ENCODE data around the gene UMODL1. TPM values are rescaled to one million over a fixed set of nuclear protein-coding genes. Genes with fewer than 3 reads are reported as not detected.
A peak's percentile ranks its signal among the peaks of the same experiment; 100 is the strongest.

The UMODL1 gene
- total and polyA plus RNA-seq, 2 donors (not counting 1 experiment from before 2014, with no cell fraction given) = not detected

DNA sequence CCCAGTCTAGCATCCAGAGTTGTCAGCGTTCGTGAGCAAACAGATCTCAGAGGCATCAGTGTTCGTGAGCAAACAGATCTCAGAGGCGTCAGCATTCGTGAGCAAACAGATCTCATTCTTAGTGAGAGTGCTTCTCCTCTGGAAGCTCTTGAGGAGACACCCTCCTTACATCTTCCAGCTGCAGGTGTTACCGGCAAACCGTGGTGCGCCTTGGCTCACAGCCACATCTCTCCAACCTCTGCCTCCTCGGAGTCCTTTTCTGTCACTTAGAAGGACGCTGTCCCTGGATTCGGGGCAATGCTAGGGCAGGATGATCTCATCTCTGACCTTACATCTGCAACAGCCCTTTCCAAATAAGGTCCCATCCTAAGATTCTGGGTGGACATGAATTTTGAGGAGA lies 14.6 kb upstream of the UMODL1 start:
- no peaks in the 10 kb centered on the region for H3K9me3 ChIP-seq (ENCODE audit: control insufficient read depth, insufficient read depth, low read depth, low read length)
- H3K4me1 ChIP-seq (ENCODE audit: control insufficient read depth, extremely low read depth, insufficient read depth, low read length) = peaks cover 9% of the 10 kb centered on the region
- TF ChIP-seq EZH2 (IDR thresholded peaks at IDR 0.05; ENCODE audit: low read length, missing control alignments) = no peak
- TF ChIP-seq, protein P1, sequence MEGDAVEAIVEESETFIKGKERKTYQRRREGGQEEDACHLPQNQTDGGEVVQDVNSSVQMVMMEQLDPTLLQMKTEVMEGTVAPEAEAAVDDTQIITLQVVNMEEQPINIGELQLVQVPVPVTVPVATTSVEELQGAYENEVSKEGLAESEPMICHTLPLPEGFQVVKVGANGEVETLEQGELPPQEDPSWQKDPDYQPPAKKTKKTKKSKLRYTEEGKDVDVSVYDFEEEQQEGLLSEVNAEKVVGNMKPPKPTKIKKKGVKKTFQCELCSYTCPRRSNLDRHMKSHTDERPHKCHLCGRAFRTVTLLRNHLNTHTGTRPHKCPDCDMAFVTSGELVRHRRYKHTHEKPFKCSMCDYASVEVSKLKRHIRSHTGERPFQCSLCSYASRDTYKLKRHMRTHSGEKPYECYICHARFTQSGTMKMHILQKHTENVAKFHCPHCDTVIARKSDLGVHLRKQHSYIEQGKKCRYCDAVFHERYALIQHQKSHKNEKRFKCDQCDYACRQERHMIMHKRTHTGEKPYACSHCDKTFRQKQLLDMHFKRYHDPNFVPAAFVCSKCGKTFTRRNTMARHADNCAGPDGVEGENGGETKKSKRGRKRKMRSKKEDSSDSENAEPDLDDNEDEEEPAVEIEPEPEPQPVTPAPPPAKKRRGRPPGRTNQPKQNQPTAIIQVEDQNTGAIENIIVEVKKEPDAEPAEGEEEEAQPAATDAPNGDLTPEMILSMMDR (conservative IDR thresholded peaks at IDR 0.05 in 1 of 2, IDR thresholded peaks at IDR 0.05 in 1 of 2; ENCODE audit: low read depth in 1 of 2, low read length in 2 of 2) = no peak
- no peaks in the 10 kb centered on the region for H3K36me3 ChIP-seq (ENCODE audit: control insufficient read depth, insufficient read depth, low read length)
- H3K79me2 ChIP-seq (ENCODE audit: control insufficient read depth, insufficient read depth, low read length) = no peaks in the 10 kb centered on the region
- no peak overlapping the region for H2AFZ ChIP-seq (ENCODE audit: low read length)
- peaks cover 8% of the 10 kb centered on the region for H3K27me3 ChIP-seq (ENCODE audit: control insufficient read depth, insufficient read depth, low read length)
- peak overlapping the region; percentile 56 for H3K4me2 ChIP-seq (ENCODE audit: extremely low read depth, insufficient read depth, low read length)
- H4K20me1 ChIP-seq (ENCODE audit: control insufficient read depth, extremely low read depth, insufficient read depth, low read length) = no peaks in the 10 kb centered on the region
- DNase-seq (ENCODE audit: low read depth in 2 of 2) = peak; percentile 11 to 17
- H3K27ac ChIP-seq (ENCODE audit: insufficient read depth, low read length) = peak overlapping the region; percentile 82
- H3K9ac ChIP-seq (ENCODE audit: insufficient read depth, low read length) = no peak overlapping the region
- peak overlapping the region in 1 of 4 experiments; percentile 5 for H3K4me3 ChIP-seq (replicated peaks in 1 of 4; ENCODE audit: control extremely low read depth in 1 of 4, insufficient read depth in 1 of 4, low read depth in 3 of 4, low read length in 4 of 4)

DNA sequence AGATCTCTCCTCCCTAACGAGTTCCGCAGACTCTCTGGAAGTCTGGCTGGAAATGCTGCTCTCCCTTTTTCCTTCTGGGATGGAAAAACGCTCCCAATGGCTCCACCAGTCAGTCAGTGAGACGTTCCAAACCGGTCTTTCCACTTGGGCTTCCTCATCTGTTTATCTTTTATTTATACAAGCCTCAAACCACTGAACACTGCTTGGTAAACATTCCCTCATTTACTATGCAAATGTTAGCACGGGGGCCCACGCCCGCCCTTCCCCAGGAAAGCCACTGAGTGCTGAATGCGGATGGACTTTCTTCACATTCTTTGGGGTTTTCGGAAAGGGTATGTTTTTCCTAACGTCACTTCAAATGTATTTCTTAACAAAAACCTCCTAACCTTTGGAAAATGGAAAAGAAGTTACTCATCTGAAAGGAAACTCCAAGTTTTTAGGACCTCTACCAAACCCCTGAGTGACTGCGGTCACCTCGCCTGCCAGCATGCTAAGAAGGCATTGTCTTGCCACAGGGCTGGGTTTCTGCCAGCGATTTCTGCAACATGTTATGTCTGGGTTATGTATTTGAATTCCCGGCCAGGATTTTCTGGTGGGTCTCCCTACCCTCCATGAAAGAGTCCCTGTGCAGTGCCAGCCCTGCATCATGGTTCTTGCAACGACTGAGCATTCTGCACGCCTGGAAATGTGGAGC lies 14.0 kb upstream of the UMODL1 start:
- H4K20me1 ChIP-seq (ENCODE audit: control insufficient read depth, extremely low read depth, insufficient read depth, low read length) = no peaks in the 10 kb centered on the region
- peak; percentile 90 to 99 for DNase-seq (ENCODE audit: low read depth in 2 of 2)
- peak overlapping the region; percentile 60 for H3K4me2 ChIP-seq (ENCODE audit: extremely low read depth, insufficient read depth, low read length)
- H3K27me3 ChIP-seq (ENCODE audit: control insufficient read depth, insufficient read depth, low read length) = peaks cover 13% of the 10 kb centered on the region
- no peak overlapping the region for H3K9ac ChIP-seq (ENCODE audit: insufficient read depth, low read length)
- H3K36me3 ChIP-seq (ENCODE audit: control insufficient read depth, insufficient read depth, low read length) = no peaks in the 10 kb centered on the region
- peak overlapping the region in 3 of 4 experiments; percentile 5 to 8 (median 8) for H3K4me3 ChIP-seq (replicated peaks in 1 of 4; ENCODE audit: control extremely low read depth in 1 of 4, insufficient read depth in 1 of 4, low read depth in 3 of 4, low read length in 4 of 4)
- H3K27ac ChIP-seq (ENCODE audit: insufficient read depth, low read length) = peak overlapping the region; percentile 82
- H2AFZ ChIP-seq (ENCODE audit: low read length) = no peak overlapping the region
- H3K4me1 ChIP-seq (ENCODE audit: control insufficient read depth, extremely low read depth, insufficient read depth, low read length) = peaks cover 9% of the 10 kb centered on the region
- no peaks in the 10 kb centered on the region for H3K79me2 ChIP-seq (ENCODE audit: control insufficient read depth, insufficient read depth, low read length)
- TF ChIP-seq, protein P1 (conservative IDR thresholded peaks at IDR 0.05 in 1 of 2, IDR thresholded peaks at IDR 0.05 in 1 of 2; ENCODE audit: low read depth in 1 of 2, low read length in 2 of 2) = no peak
- TF ChIP-seq EZH2 (IDR thresholded peaks at IDR 0.05; ENCODE audit: low read length, missing control alignments) = no peak
- H3K9me3 ChIP-seq (ENCODE audit: control insufficient read depth, insufficient read depth, low read depth, low read length) = no peaks in the 10 kb centered on the region

DNA sequence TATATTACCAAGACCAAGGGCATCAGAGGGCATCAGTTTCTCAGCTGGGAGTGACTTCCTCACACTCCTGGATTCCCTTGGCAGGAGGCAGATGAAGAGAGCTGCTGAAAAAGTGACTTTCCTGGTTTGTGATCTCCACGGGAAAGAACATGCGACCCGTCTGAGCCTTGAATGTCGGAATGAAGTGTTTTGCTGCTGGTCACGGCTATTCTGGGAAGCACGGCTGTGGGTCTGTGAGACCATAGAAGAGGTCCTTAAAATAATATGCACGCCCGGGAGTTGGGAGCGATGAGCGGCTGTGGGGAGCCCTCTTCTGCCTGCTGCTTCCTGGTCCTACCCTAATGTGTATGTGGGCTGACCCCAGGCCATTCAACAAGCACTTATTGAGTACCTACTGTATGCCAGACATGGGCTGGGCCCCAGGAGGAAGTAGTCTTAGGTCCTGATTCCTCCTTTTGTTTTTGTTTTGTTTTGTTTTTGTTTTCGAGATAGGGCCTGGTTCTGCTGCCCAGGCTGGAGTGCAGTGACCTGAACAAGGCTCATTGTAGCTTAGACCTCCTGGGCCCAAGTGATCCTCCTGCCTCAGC lies 13.2 kb upstream of the UMODL1 start:
- H3K27ac ChIP-seq (ENCODE audit: insufficient read depth, low read length) = peak overlapping the region; percentile 43
- peak overlapping the region; percentile 60 for H3K4me2 ChIP-seq (ENCODE audit: extremely low read depth, insufficient read depth, low read length)
- H3K9me3 ChIP-seq (ENCODE audit: control insufficient read depth, insufficient read depth, low read depth, low read length) = no peaks in the 10 kb centered on the region
- H4K20me1 ChIP-seq (ENCODE audit: control insufficient read depth, extremely low read depth, insufficient read depth, low read length) = no peaks in the 10 kb centered on the region
- no peaks in the 10 kb centered on the region for H3K36me3 ChIP-seq (ENCODE audit: control insufficient read depth, insufficient read depth, low read length)
- peaks cover 20% of the 10 kb centered on the region for H3K27me3 ChIP-seq (ENCODE audit: control insufficient read depth, insufficient read depth, low read length)
- H2AFZ ChIP-seq (ENCODE audit: low read length) = no peak overlapping the region
- H3K4me3 ChIP-seq (replicated peaks in 1 of 4; ENCODE audit: control extremely low read depth in 1 of 4, insufficient read depth in 1 of 4, low read depth in 3 of 4, low read length in 4 of 4) = no peak overlapping the region
- H3K4me1 ChIP-seq (ENCODE audit: control insufficient read depth, extremely low read depth, insufficient read depth, low read length) = peaks cover 9% of the 10 kb centered on the region
- DNase-seq (ENCODE audit: low read depth in 2 of 2) = peak in 1 of 2 donors; percentile 44
- no peak for TF ChIP-seq EZH2 (IDR thresholded peaks at IDR 0.05; ENCODE audit: low read length, missing control alignments)
- TF ChIP-seq, protein P1 (conservative IDR thresholded peaks at IDR 0.05 in 1 of 2, IDR thresholded peaks at IDR 0.05 in 1 of 2; ENCODE audit: low read depth in 1 of 2, low read length in 2 of 2) = no peak
- H3K79me2 ChIP-seq (ENCODE audit: control insufficient read depth, insufficient read depth, low read length) = no peaks in the 10 kb centered on the region
- no peak overlapping the region for H3K9ac ChIP-seq (ENCODE audit: insufficient read depth, low read length)

Measured in fibroblast of lung (primary cell).